Measurements from ENCODE around the gene HS6ST1.

HS6ST1 gene

GRCh38 chr2:128362889-128363228, 44.2 kb upstream of the HS6ST1 start:
- DNase-seq (ENCODE audit: extremely low read depth, low read depth) = no peak
- no peak for TF ChIP-seq CTCF (IDR thresholded peaks at IDR 0.05; ENCODE audit: low read depth, low read length)

GRCh38 chr2:128362176-128362888, 43.7 kb upstream of the HS6ST1 start:
- DNase-seq (ENCODE audit: extremely low read depth, low read depth) = no peak

GRCh38 chr2:128361376-128362131, 42.9 kb upstream of the HS6ST1 start:
- no peak for DNase-seq (ENCODE audit: extremely low read depth, low read depth)

More at GRCh38 chr2:128362176-128362888, 43.7 kb upstream of the HS6ST1 start:
- TF ChIP-seq CTCF (IDR thresholded peaks at IDR 0.05; ENCODE audit: low read depth, low read length) = no peak

GRCh38 chr2:128360711-128361110, 42.0 kb upstream of the HS6ST1 start:
- no peak for DNase-seq (ENCODE audit: extremely low read depth, low read depth)
- no peak for TF ChIP-seq CTCF (IDR thresholded peaks at IDR 0.05; ENCODE audit: low read depth, low read length)

More at GRCh38 chr2:128361376-128362131, 42.9 kb upstream of the HS6ST1 start:
- TF ChIP-seq CTCF (IDR thresholded peaks at IDR 0.05; ENCODE audit: low read depth, low read length) = no peak

GRCh38 chr2:128359841-128360240, 41.2 kb upstream of the HS6ST1 start:
- no peak for TF ChIP-seq CTCF (IDR thresholded peaks at IDR 0.05; ENCODE audit: low read depth, low read length)
- no peak for DNase-seq (ENCODE audit: extremely low read depth, low read depth)

GRCh38 chr2:128358941-128359731, 40.5 kb upstream of the HS6ST1 start:
- TF ChIP-seq CTCF (IDR thresholded peaks at IDR 0.05; ENCODE audit: low read depth, low read length) = no peak
- DNase-seq (ENCODE audit: extremely low read depth, low read depth) = no peak
